BLaER1 (cell line): ENCODE data around the gene ENGASE.

Experiments used
- H3K27ac ChIP-seq: shearing (Covaris generic); formaldehyde crosslinking; 2 replicates; pipeline ENCODE4 v1.8.1; 2022
- H3K27me3 ChIP-seq: shearing (Covaris generic); formaldehyde crosslinking; 2 replicates; pipeline ENCODE4 v1.8.1; 2022
- H3K36me3 ChIP-seq: shearing (Covaris generic); formaldehyde crosslinking; 2 replicates; pipeline ENCODE4 v1.8.1; 2022
- H3K4me1 ChIP-seq: shearing (Covaris generic); formaldehyde crosslinking; 2 replicates; pipeline ENCODE4 v1.8.1; 2022
- H3K4me2 ChIP-seq: shearing (Covaris generic); formaldehyde crosslinking; 2 replicates; pipeline ENCODE4 v1.8.1; 2022
- H3K4me3 ChIP-seq: shearing (Covaris generic); formaldehyde crosslinking; 2 replicates; pipeline ENCODE4 v1.8.1; 2022
- H3K9ac ChIP-seq: shearing (Covaris generic); formaldehyde crosslinking; 2 replicates; pipeline ENCODE4 v1.8.1; 2022
- H3K9me3 ChIP-seq: shearing (Covaris generic); formaldehyde crosslinking; 2 replicates; pipeline ENCODE4 v1.8.1; 2022
- H4K20me1 ChIP-seq: shearing (Covaris generic); formaldehyde crosslinking; 2 replicates; pipeline ENCODE4 v1.8.1; 2022
- Cebpa-rat ChIP-seq: shearing (Covaris generic); IDR thresholded peaks from 2 replicates; pipeline ENCODE4 v1.8.1; 2022

Gene ENGASE

GRCh38 chr17:79125503-79125902 lies 50.9 kb downstream of the ENGASE start:
- Histone ChIP-seq H3K27ac (no peak overlapping the region), H3K4me3 (no peak overlapping the region), H3K4me1 (peaks cover 41% of the 10 kb centered on the region), H3K27me3 (peaks cover 39% of the 10 kb centered on the region), H3K36me3 (no peaks in the 10 kb centered on the region), H3K4me2 (no peak overlapping the region), H3K9me3 (no peaks in the 10 kb centered on the region), H4K20me1 (no peaks in the 10 kb centered on the region), H3K9ac (no peak overlapping the region)
- TF ChIP-seq Cebpa-rat, result no peak

- H3K36me3 ChIP-seq, result no peaks in the 10 kb centered on the region
- H3K9me3 ChIP-seq, result no peaks in the 10 kb centered on the region
- H3K9ac ChIP-seq, result no peak overlapping the region
- no peaks in the 10 kb centered on the region for H4K20me1 ChIP-seq
- TF ChIP-seq Cebpa-rat, result no peak
- H3K4me1 ChIP-seq, result peaks cover 47% of the 10 kb centered on the region
- H3K27me3 ChIP-seq, result peaks cover 42% of the 10 kb centered on the region
- H3K4me3 ChIP-seq, result no peak overlapping the region
- no peak overlapping the region for H3K4me2 ChIP-seq
- H3K27ac ChIP-seq, result no peak overlapping the region
These were observed 51.5 kb downstream of the ENGASE start for GRCh38 chr17:79126139-79126538.

GRCh38 chr17:79127534-79128135 lies 53.0 kb downstream of the ENGASE start:
- H3K9me3 ChIP-seq, result no peaks in the 10 kb centered on the region
- H4K20me1 ChIP-seq, result no peaks in the 10 kb centered on the region
- H3K27me3 ChIP-seq, result peaks cover 46% of the 10 kb centered on the region
- H3K27ac ChIP-seq, result no peak overlapping the region
- H3K4me1 ChIP-seq, result peaks cover 54% of the 10 kb centered on the region
- peak overlapping the region; percentile 97 for H3K4me2 ChIP-seq
- no peaks in the 10 kb centered on the region for H3K36me3 ChIP-seq
- no peak for TF ChIP-seq Cebpa-rat
- no peak overlapping the region for H3K4me3 ChIP-seq
- H3K9ac ChIP-seq, result no peak overlapping the region

GRCh38 chr17:79129523-79129922 lies 54.9 kb downstream of the ENGASE start:
- Histone ChIP-seq H3K36me3 (no peaks in the 10 kb centered on the region), H3K4me2 (peak overlapping the region; percentile 97), H4K20me1 (peaks cover 6% of the 10 kb centered on the region; the same call in 1 of the 2 replicates)

GRCh38 chr17:79130536-79131273 lies 56.1 kb downstream of the ENGASE start:
- H3K27ac ChIP-seq, result no peak overlapping the region
- TF ChIP-seq Cebpa-rat, result no peak
- H3K4me1 ChIP-seq, result peaks cover 85% of the 10 kb centered on the region
- H3K27me3 ChIP-seq, result peaks cover 46% of the 10 kb centered on the region
- no peak overlapping the region for H3K9ac ChIP-seq
- H3K4me2 ChIP-seq, result peak overlapping the region; percentile 97
- H3K36me3 ChIP-seq, result no peaks in the 10 kb centered on the region
- no peak overlapping the region for H3K4me3 ChIP-seq
- peaks cover 6% of the 10 kb centered on the region; the same call in 1 of the 2 replicates for H4K20me1 ChIP-seq
- no peaks in the 10 kb centered on the region for H3K9me3 ChIP-seq

More at GRCh38 chr17:79129523-79129922, 54.9 kb downstream of the ENGASE start:
- TF ChIP-seq Cebpa-rat, result no peak
- H3K9ac ChIP-seq, result no peak overlapping the region
- no peak overlapping the region for H3K4me3 ChIP-seq
- no peak overlapping the region for H3K27ac ChIP-seq
- H3K27me3 ChIP-seq, result peaks cover 46% of the 10 kb centered on the region
- peaks cover 73% of the 10 kb centered on the region for H3K4me1 ChIP-seq
- H3K9me3 ChIP-seq, result no peaks in the 10 kb centered on the region

- Histone ChIP-seq H3K27ac (no peak overlapping the region), H3K4me2 (peak overlapping the region; percentile 97), H3K9me3 (no peaks in the 10 kb centered on the region), H3K9ac (no peak overlapping the region), H3K36me3 (no peaks in the 10 kb centered on the region), H3K4me1 (peaks cover 91% of the 10 kb centered on the region), H4K20me1 (peaks cover 6% of the 10 kb centered on the region; the same call in 1 of the 2 replicates), H3K27me3 (peaks cover 49% of the 10 kb centered on the region), H3K4me3 (no peak overlapping the region)
- TF ChIP-seq Cebpa-rat, result no peak
These were observed 56.6 kb downstream of the ENGASE start for GRCh38 chr17:79131274-79131635.

- Histone ChIP-seq H4K20me1 (peaks cover 6% of the 10 kb centered on the region; the same call in 1 of the 2 replicates), H3K4me2 (peak overlapping the region; percentile 97), H3K27ac (peak overlapping the region; percentile 18; the same call in 1 of the 2 replicates), H3K36me3 (no peaks in the 10 kb centered on the region), H3K4me1 (peaks cover 95% of the 10 kb centered on the region), H3K9me3 (no peaks in the 10 kb centered on the region), H3K4me3 (no peak overlapping the region), H3K9ac (no peak overlapping the region), H3K27me3 (peaks cover 53% of the 10 kb centered on the region)
- TF ChIP-seq Cebpa-rat, result no peak
These were observed 57.1 kb downstream of the ENGASE start for GRCh38 chr17:79131701-79132100.

- Histone ChIP-seq H3K27ac (peak overlapping the region; percentile 60), H3K27me3 (peaks cover 53% of the 10 kb centered on the region), H3K9me3 (no peaks in the 10 kb centered on the region), H3K4me2 (peak overlapping the region; percentile 97), H3K4me1 (peaks cover 100% of the 10 kb centered on the region), H3K4me3 (peak overlapping the region; percentile 55), H4K20me1 (peaks cover 6% of the 10 kb centered on the region; the same call in 1 of the 2 replicates), H3K9ac (peak overlapping the region; percentile 42), H3K36me3 (no peaks in the 10 kb centered on the region)
- no peak for TF ChIP-seq Cebpa-rat
These were observed 57.8 kb downstream of the ENGASE start for GRCh38 chr17:79132271-79133064.

GRCh38 chr17:79133214-79133613 lies 58.6 kb downstream of the ENGASE start:
- Histone ChIP-seq H3K4me1 (peaks cover 100% of the 10 kb centered on the region), H3K4me2 (peak overlapping the region; percentile 97), H3K36me3 (no peaks in the 10 kb centered on the region), H3K4me3 (peak overlapping the region; percentile 55), H3K9me3 (no peaks in the 10 kb centered on the region), H3K27me3 (peaks cover 53% of the 10 kb centered on the region), H3K9ac (peak overlapping the region; percentile 42), H3K27ac (peak overlapping the region; percentile 60), H4K20me1 (peaks cover 6% of the 10 kb centered on the region; the same call in 1 of the 2 replicates)
- no peak for TF ChIP-seq Cebpa-rat
